ENCODE measurements around the gene ETV6.

ETV6 gene

GRCh38 chr12:11901701-11902524, 252.4 kb downstream of the ETV6 start:
- Histone ChIP-seq H3K27ac (ENCODE audit: low read depth, low read length) (no peak overlapping the region), H2BK15ac (replicated peaks; ENCODE audit: low read depth) (no peak overlapping the region), H3K4ac (ENCODE audit: low read depth, low read length) (no peak overlapping the region), H3K4me1 (ENCODE audit: control insufficient read depth, low read depth, low read length) (no peaks in the 10 kb centered on the region), H2BK5ac (ENCODE audit: low read length) (no peak overlapping the region), H3K79me1 (ENCODE audit: low read length) (no peaks in the 10 kb centered on the region), H2AK5ac (ENCODE audit: low read length) (no peak overlapping the region), H3K18ac (ENCODE audit: low read length) (no peak overlapping the region), H3K36me3 (ENCODE audit: control insufficient read depth, insufficient read depth, low read length) (no peaks in the 10 kb centered on the region), H4K8ac (ENCODE audit: low read depth, low read length) (no peak overlapping the region), H3K23ac (ENCODE audit: low read length) (no peak overlapping the region), H3K79me2 (ENCODE audit: control insufficient read depth, insufficient read depth, low read length) (no peaks in the 10 kb centered on the region), H4K5ac (ENCODE audit: low read length) (no peak overlapping the region), H3K4me2 (ENCODE audit: low read length) (no peak overlapping the region), H3K9ac (ENCODE audit: low read length) (no peak overlapping the region), H2BK120ac (ENCODE audit: low read depth, low read length) (no peak overlapping the region), H3K27me3 (ENCODE audit: insufficient read depth, low read length, poor library complexity) (no peaks in the 10 kb centered on the region), H3K56ac (ENCODE audit: low read length) (no peak overlapping the region), H3K4me3 (ENCODE audit: low read length) (no peak overlapping the region)
- no peak for DNase-seq
- WGBS (ENCODE audit: extremely low coverage, insufficient coverage, low lambda C conversion rate), result no CpG with 5 or more reads among the region's 9 CpGs

- Histone ChIP-seq H3K23ac (ENCODE audit: low read length) (no peak overlapping the region), H4K5ac (ENCODE audit: low read length) (no peak overlapping the region), H2AK5ac (ENCODE audit: low read length) (no peak overlapping the region), H3K27me3 (ENCODE audit: insufficient read depth, low read length, poor library complexity) (no peaks in the 10 kb centered on the region), H3K27ac (ENCODE audit: low read depth, low read length) (no peak overlapping the region), H2BK15ac (replicated peaks; ENCODE audit: low read depth) (no peak overlapping the region), H3K36me3 (ENCODE audit: control insufficient read depth, insufficient read depth, low read length) (no peaks in the 10 kb centered on the region), H3K4ac (ENCODE audit: low read depth, low read length) (no peak overlapping the region), H3K9ac (ENCODE audit: low read length) (no peak overlapping the region), H3K4me3 (ENCODE audit: low read length) (no peak overlapping the region), H4K8ac (ENCODE audit: low read depth, low read length) (no peak overlapping the region), H2BK5ac (ENCODE audit: low read length) (no peak overlapping the region), H3K4me1 (ENCODE audit: control insufficient read depth, low read depth, low read length) (no peaks in the 10 kb centered on the region), H3K18ac (ENCODE audit: low read length) (no peak overlapping the region), H2BK120ac (ENCODE audit: low read depth, low read length) (no peak overlapping the region), H3K79me1 (ENCODE audit: low read length) (no peaks in the 10 kb centered on the region), H3K79me2 (ENCODE audit: control insufficient read depth, insufficient read depth, low read length) (no peaks in the 10 kb centered on the region), H3K56ac (ENCODE audit: low read length) (no peak overlapping the region), H3K4me2 (ENCODE audit: low read length) (no peak overlapping the region)
- DNase-seq, result no peak
- WGBS (ENCODE audit: extremely low coverage, insufficient coverage, low lambda C conversion rate), result no CpG with 5 or more reads among the region's 4 CpGs
These were observed 253.0 kb downstream of the ETV6 start for GRCh38 chr12:11902525-11902875.

GRCh38 chr12:11904124-11904523, 254.7 kb downstream of the ETV6 start:
- Histone ChIP-seq H2BK120ac (ENCODE audit: low read depth, low read length) (no peak overlapping the region), H3K79me1 (ENCODE audit: low read length) (no peaks in the 10 kb centered on the region), H2AK5ac (ENCODE audit: low read length) (no peak overlapping the region), H3K79me2 (ENCODE audit: control insufficient read depth, insufficient read depth, low read length) (no peaks in the 10 kb centered on the region), H3K56ac (ENCODE audit: low read length) (no peak overlapping the region), H2BK5ac (ENCODE audit: low read length) (no peak overlapping the region), H3K27ac (ENCODE audit: low read depth, low read length) (no peak overlapping the region), H3K36me3 (ENCODE audit: control insufficient read depth, insufficient read depth, low read length) (no peaks in the 10 kb centered on the region), H3K4ac (ENCODE audit: low read depth, low read length) (no peak overlapping the region), H3K4me3 (ENCODE audit: low read length) (no peak overlapping the region), H4K5ac (ENCODE audit: low read length) (no peak overlapping the region), H4K8ac (ENCODE audit: low read depth, low read length) (no peak overlapping the region), H3K9ac (ENCODE audit: low read length) (no peak overlapping the region), H3K23ac (ENCODE audit: low read length) (no peak overlapping the region), H3K27me3 (ENCODE audit: insufficient read depth, low read length, poor library complexity) (no peaks in the 10 kb centered on the region), H3K18ac (ENCODE audit: low read length) (no peak overlapping the region), H2BK15ac (replicated peaks; ENCODE audit: low read depth) (no peak overlapping the region), H3K4me1 (ENCODE audit: control insufficient read depth, low read depth, low read length) (no peaks in the 10 kb centered on the region), H3K4me2 (ENCODE audit: low read length) (no peak overlapping the region)
- WGBS (ENCODE audit: extremely low coverage, insufficient coverage, low lambda C conversion rate), result no CpG with 5 or more reads among the region's 3 CpGs
- DNase-seq, result no peak

GRCh38 chr12:11905534-11905933, 256.1 kb downstream of the ETV6 start:
- Histone ChIP-seq H4K8ac (ENCODE audit: low read depth, low read length) (no peak overlapping the region), H3K4me3 (ENCODE audit: low read length) (no peak overlapping the region), H2BK5ac (ENCODE audit: low read length) (no peak overlapping the region), H3K79me1 (ENCODE audit: low read length) (no peaks in the 10 kb centered on the region), H3K36me3 (ENCODE audit: control insufficient read depth, insufficient read depth, low read length) (no peaks in the 10 kb centered on the region), H2BK120ac (ENCODE audit: low read depth, low read length) (no peak overlapping the region), H3K27ac (ENCODE audit: low read depth, low read length) (no peak overlapping the region), H4K5ac (ENCODE audit: low read length) (no peak overlapping the region), H3K9ac (ENCODE audit: low read length) (no peak overlapping the region), H3K27me3 (ENCODE audit: insufficient read depth, low read length, poor library complexity) (no peaks in the 10 kb centered on the region), H3K79me2 (ENCODE audit: control insufficient read depth, insufficient read depth, low read length) (no peaks in the 10 kb centered on the region), H3K4ac (ENCODE audit: low read depth, low read length) (no peak overlapping the region), H3K4me1 (ENCODE audit: control insufficient read depth, low read depth, low read length) (no peaks in the 10 kb centered on the region), H3K23ac (ENCODE audit: low read length) (no peak overlapping the region), H3K4me2 (ENCODE audit: low read length) (no peak overlapping the region), H3K56ac (ENCODE audit: low read length) (no peak overlapping the region), H2BK15ac (replicated peaks; ENCODE audit: low read depth) (no peak overlapping the region), H3K18ac (ENCODE audit: low read length) (no peak overlapping the region), H2AK5ac (ENCODE audit: low read length) (no peak overlapping the region)
- no peak for DNase-seq

- H3K4ac ChIP-seq (ENCODE audit: low read depth, low read length), result no peak overlapping the region
- no peak overlapping the region for H3K4me3 ChIP-seq (ENCODE audit: low read length)
- H3K4me1 ChIP-seq (ENCODE audit: control insufficient read depth, low read depth, low read length), result no peaks in the 10 kb centered on the region
- no peak overlapping the region for H2AK5ac ChIP-seq (ENCODE audit: low read length)
- no peak overlapping the region for H4K8ac ChIP-seq (ENCODE audit: low read depth, low read length)
- no peak overlapping the region for H3K18ac ChIP-seq (ENCODE audit: low read length)
- WGBS (ENCODE audit: extremely low coverage, insufficient coverage, low lambda C conversion rate), result no CpG with 5 or more reads among the region's 5 CpGs
- H3K79me1 ChIP-seq (ENCODE audit: low read length), result no peaks in the 10 kb centered on the region
- H3K27me3 ChIP-seq (ENCODE audit: insufficient read depth, low read length, poor library complexity), result no peaks in the 10 kb centered on the region
- no peak overlapping the region for H2BK5ac ChIP-seq (ENCODE audit: low read length)
- H3K9ac ChIP-seq (ENCODE audit: low read length), result no peak overlapping the region
- DNase-seq, result no peak
- no peak overlapping the region for H3K4me2 ChIP-seq (ENCODE audit: low read length)
- H2BK15ac ChIP-seq (replicated peaks; ENCODE audit: low read depth), result no peak overlapping the region
- no peak overlapping the region for H4K5ac ChIP-seq (ENCODE audit: low read length)
- H3K27ac ChIP-seq (ENCODE audit: low read depth, low read length), result no peak overlapping the region
- no peak overlapping the region for H3K23ac ChIP-seq (ENCODE audit: low read length)
- no peak overlapping the region for H3K56ac ChIP-seq (ENCODE audit: low read length)
- H3K36me3 ChIP-seq (ENCODE audit: control insufficient read depth, insufficient read depth, low read length), result no peaks in the 10 kb centered on the region
- no peaks in the 10 kb centered on the region for H3K79me2 ChIP-seq (ENCODE audit: control insufficient read depth, insufficient read depth, low read length)
- no peak overlapping the region for H2BK120ac ChIP-seq (ENCODE audit: low read depth, low read length)
These were observed 256.9 kb downstream of the ETV6 start for GRCh38 chr12:11906286-11906935.

GRCh38 chr12:11907625-11908024, 258.2 kb downstream of the ETV6 start:
- H3K36me3 ChIP-seq (ENCODE audit: control insufficient read depth, insufficient read depth, low read length), result no peaks in the 10 kb centered on the region
- H3K4me3 ChIP-seq (ENCODE audit: low read length), result no peak overlapping the region
- no peak overlapping the region for H4K5ac ChIP-seq (ENCODE audit: low read length)
- H3K27ac ChIP-seq (ENCODE audit: low read depth, low read length), result no peak overlapping the region
- H3K79me2 ChIP-seq (ENCODE audit: control insufficient read depth, insufficient read depth, low read length), result no peaks in the 10 kb centered on the region
- H3K9ac ChIP-seq (ENCODE audit: low read length), result no peak overlapping the region
- no peak overlapping the region for H3K4ac ChIP-seq (ENCODE audit: low read depth, low read length)
- H2BK5ac ChIP-seq (ENCODE audit: low read length), result no peak overlapping the region
- no peaks in the 10 kb centered on the region for H3K79me1 ChIP-seq (ENCODE audit: low read length)
- no peak overlapping the region for H3K4me2 ChIP-seq (ENCODE audit: low read length)
- no peaks in the 10 kb centered on the region for H3K27me3 ChIP-seq (ENCODE audit: insufficient read depth, low read length, poor library complexity)
- H3K23ac ChIP-seq (ENCODE audit: low read length), result no peak overlapping the region
- no peak overlapping the region for H2AK5ac ChIP-seq (ENCODE audit: low read length)
- H2BK15ac ChIP-seq (replicated peaks; ENCODE audit: low read depth), result no peak overlapping the region
- H2BK120ac ChIP-seq (ENCODE audit: low read depth, low read length), result no peak overlapping the region
- H4K8ac ChIP-seq (ENCODE audit: low read depth, low read length), result no peak overlapping the region
- no peaks in the 10 kb centered on the region for H3K4me1 ChIP-seq (ENCODE audit: control insufficient read depth, low read depth, low read length)
- H3K18ac ChIP-seq (ENCODE audit: low read length), result no peak overlapping the region
- no peak for DNase-seq
- H3K56ac ChIP-seq (ENCODE audit: low read length), result no peak overlapping the region

Data from mesendoderm (in vitro differentiated cells).